NCI-H1694 treated with DMSO at 0.1 percent for 48 hours (cell line): Measurements from ENCODE around the gene RAD51AP2.
A peak's percentile ranks its signal among the peaks of the same experiment; 100 is the strongest.
"Not testable (repeated sequence)": the region's sequence is repeated elsewhere in the genome, so short reads cannot be mapped to it uniquely, and the experiment has no call there.

Experiments used
- DNase-seq: peaks from one replicate; lab custom pipeline; 2025; lab: John Stamatoyannopoulos, UW

The RAD51AP2 gene

GRCh38 chr2:17518212-17519154, at the start of gene RAD51AP2:
Gene RAD51AP2, minus strand, starts transcription at chr2:17518440. Its CDS starts 25 bp downstream, at chr2:17518415.
- DNase-seq, result no peak

- not testable (repeated sequence) for DNase-seq
These were observed 47.5 kb upstream of the RAD51AP2 start for GRCh38 chr2:17565726-17566125.

GRCh38 chr2:17558878-17559277, 40.6 kb upstream of the RAD51AP2 start:
- DNase-seq, result no peak

- no peak for DNase-seq
These were observed 39.8 kb upstream of the RAD51AP2 start for GRCh38 chr2:17558053-17558452.

GRCh38 chr2:17557596-17557995, 39.4 kb upstream of the RAD51AP2 start:
- DNase-seq, result no peak

GRCh38 chr2:17555150-17555549, 36.9 kb upstream of the RAD51AP2 start:
- no peak for DNase-seq

GRCh38 chr2:17550907-17551306, 32.7 kb upstream of the RAD51AP2 start:
- DNase-seq, result no peak

- no peak for DNase-seq
These were observed 29.5 kb upstream of the RAD51AP2 start for GRCh38 chr2:17547737-17548136.

GRCh38 chr2:17547237-17547636, 29.0 kb upstream of the RAD51AP2 start:
- no peak for DNase-seq

GRCh38 chr2:17545680-17546613, 27.7 kb upstream of the RAD51AP2 start:
- DNase-seq, result no peak

GRCh38 chr2:17544256-17544655, 26.0 kb upstream of the RAD51AP2 start:
- no peak for DNase-seq

GRCh38 chr2:17543848-17544247, 25.6 kb upstream of the RAD51AP2 start:
- DNase-seq, result no peak

- no peak for DNase-seq
These were observed 25.0 kb upstream of the RAD51AP2 start for GRCh38 chr2:17543131-17543660.

- no peak for DNase-seq
These were observed 24.2 kb upstream of the RAD51AP2 start for GRCh38 chr2:17542471-17542870.

GRCh38 chr2:17541531-17541950, 23.3 kb upstream of the RAD51AP2 start:
- no peak for DNase-seq

GRCh38 chr2:17540813-17541530, 22.7 kb upstream of the RAD51AP2 start:
- DNase-seq, result no peak

GRCh38 chr2:17540093-17540812, 22.0 kb upstream of the RAD51AP2 start, which contains the start of gene VSNL1:
Gene VSNL1, plus strand, starts transcription at chr2:17540696. Its CDS starts 51,379 bp downstream, at chr2:17592075.
- DNase-seq, result peak; percentile 74

GRCh38 chr2:17539611-17540092, 21.4 kb upstream of the RAD51AP2 start:
- no peak for DNase-seq

GRCh38 chr2:17538844-17539554, 20.8 kb upstream of the RAD51AP2 start:
- peak; percentile 32 for DNase-seq
